Activated T-helper 9 cell treated with anti-CD3 and anti-CD28 coated beads, Interleukin-2, amount 50 U/mL, for 16 hours (primary cell): Measurements from ENCODE around the gene THRAP3.
"Not testable (repeated sequence)": the region's sequence is repeated elsewhere in the genome, so short reads cannot be mapped to it uniquely, and the experiment has no call there.

Experiments
- DNase-seq: peaks from one replicate; pipeline ENCODE4 v3.0.0-alpha.2; 2020; ENCODE audit warnings: low read depth

Gene THRAP3

GRCh38 chr1:36223996-36224536 lies at the start of gene THRAP3:
Gene THRAP3, plus strand, starts transcription at chr1:36224443. Its CDS starts 58,121 bp downstream, at chr1:36282564.
- DNase-seq: peak; percentile 99

- DNase-seq: no peak
Observed at GRCh38 chr1:36174713-36175112, 49.5 kb upstream of the THRAP3 start.

- no peak for DNase-seq
Observed at GRCh38 chr1:36175137-36176095, 48.8 kb upstream of the THRAP3 start.

GRCh38 chr1:36176106-36176949 lies 47.9 kb upstream of the THRAP3 start:
- no peak for DNase-seq

- DNase-seq: no peak
Observed at GRCh38 chr1:36177589-36178431, 46.4 kb upstream of the THRAP3 start.

DNA sequence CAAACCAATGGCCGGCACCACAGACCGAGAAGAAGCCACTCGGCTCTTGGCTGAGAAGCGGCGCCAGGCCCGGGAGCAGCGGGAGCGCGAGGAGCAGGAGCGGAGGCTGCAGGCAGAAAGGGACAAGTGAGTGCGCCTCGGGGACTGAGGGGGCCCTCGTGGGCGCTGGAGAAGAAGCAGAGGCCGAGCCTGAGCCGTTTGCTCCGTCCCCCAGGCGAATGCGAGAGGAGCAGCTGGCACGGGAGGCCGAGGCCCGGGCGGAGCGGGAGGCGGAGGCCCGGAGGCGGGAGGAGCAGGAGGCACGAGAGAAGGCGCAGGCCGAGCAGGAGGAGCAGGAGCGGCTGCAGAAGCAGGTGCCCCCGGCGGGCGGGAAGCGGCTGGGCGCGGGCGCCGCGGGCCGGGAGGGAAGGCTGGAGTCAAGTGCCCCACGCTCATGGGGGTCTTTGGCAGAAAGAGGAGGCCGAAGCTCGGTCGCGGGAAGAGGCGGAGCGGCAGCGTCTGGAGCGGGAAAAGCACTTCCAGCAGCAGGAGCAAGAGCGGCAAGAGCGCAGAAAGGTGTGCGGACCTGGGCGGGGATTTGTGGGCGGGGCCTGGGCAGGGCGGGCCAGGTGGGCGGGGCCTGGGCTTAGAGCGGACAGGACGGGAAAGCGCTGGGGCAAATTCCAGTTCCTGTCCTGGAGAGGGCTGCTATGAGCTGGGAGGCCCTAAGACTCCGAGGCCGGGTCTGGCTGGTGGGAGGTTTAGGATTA lies 45.6 kb upstream of the THRAP3 start:
- no peak for DNase-seq

GRCh38 chr1:36179220-36179600 lies 45.0 kb upstream of the THRAP3 start:
- no peak for DNase-seq

GRCh38 chr1:36182734-36183133 lies 41.5 kb upstream of the THRAP3 start:
- no peak for DNase-seq

- no peak for DNase-seq
Observed at GRCh38 chr1:36183309-36183856, 40.9 kb upstream of the THRAP3 start.

- peak; percentile 64 for DNase-seq
Observed at GRCh38 chr1:36187800-36188593, 36.2 kb upstream of the THRAP3 start.

- DNase-seq: not testable (repeated sequence)
Observed at GRCh38 chr1:36196805-36197204, 27.4 kb upstream of the THRAP3 start.

DNA sequence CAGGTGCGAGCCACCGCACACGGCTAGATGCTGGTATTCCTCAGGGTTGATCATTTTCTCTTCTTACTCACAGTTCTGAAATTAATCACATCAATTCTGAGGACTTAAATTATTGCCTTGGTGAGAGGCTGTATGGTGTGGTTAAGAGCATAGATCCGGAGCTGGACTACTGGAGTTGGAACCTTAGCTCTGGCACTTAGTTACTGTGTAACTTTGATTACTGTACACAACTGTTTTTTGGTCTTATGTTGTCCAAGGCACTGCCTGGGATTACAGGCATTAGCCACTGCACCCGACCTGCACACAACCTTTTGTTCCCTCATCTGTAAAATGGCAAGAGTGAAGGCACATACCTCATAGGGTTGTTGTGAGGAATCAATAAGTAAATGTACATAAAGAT lies 25.6 kb upstream of the THRAP3 start:
- no peak for DNase-seq

- DNase-seq: no peak
Observed at GRCh38 chr1:36199934-36200741, 24.1 kb upstream of the THRAP3 start.

DNA sequence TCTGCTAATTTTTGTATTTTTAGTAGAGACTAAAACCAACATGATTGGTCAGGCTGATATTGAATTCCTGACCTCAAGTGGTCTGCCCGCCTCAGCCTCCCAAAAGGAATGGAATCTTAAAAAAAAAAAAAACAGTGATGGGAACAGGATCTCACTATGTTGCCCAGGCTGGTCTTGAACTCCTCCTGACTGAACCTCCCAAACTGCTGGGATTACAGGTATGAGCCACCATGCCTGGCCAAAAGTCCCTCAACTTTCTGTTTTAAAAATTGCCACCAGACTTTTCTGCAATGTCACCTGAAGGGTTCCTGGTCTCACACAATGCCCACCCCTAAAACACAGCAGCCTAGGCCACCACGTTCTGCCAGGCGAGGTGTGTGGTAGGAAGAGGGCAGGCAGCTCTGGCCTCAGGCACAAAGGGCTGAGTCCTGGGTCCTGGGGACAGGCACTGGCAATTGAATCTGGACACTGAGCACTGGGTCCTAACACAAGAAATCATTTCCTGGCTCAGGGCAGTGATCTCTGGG lies 21.2 kb upstream of the THRAP3 start:
- no peak for DNase-seq

DNA sequence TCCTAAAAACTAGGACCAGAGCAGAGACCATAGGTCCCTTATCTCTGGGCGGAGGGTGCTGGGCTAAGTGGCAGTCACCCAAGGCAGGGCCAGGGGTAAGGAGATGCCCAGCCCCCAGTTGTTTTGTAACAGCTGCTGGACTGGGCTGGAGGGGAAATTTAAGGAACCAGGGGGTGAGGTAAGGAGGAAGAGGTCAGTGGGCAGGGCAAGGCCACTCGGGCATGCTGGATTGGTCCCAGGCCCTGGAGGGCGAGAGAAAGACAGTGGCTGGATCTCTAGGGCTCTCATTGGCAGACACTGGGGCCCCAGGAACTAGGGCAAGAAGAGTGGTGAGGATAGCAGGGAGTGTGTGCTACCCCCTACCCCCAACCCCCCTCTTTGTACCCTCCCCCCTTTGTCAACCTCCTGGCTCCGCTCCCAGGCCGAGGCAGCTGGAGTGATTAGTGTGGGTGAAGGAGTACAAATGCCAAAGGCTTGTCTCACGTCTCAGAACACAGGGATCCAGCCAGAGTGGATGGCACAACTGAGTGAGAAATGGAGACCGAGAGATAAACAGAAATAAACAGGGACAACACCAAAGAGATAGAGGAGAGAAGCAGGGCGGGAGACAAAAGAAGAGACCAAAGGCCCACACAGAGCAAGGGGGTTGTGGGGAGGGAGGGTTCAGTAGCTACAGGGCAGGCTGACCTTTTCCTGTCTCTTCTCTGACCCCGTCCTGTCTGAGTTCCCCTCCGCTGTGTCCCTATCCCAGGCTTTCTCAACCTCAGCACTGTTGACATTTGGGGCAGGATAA lies 20.5 kb upstream of the THRAP3 start:
- no peak for DNase-seq

GRCh38 chr1:36204347-36204909 lies 19.8 kb upstream of the THRAP3 start:
- no peak for DNase-seq

GRCh38 chr1:36206323-36206858 lies 17.9 kb upstream of the THRAP3 start:
- DNase-seq: no peak
